Smooth muscle cell (in vitro differentiated cells): ENCODE measurements around the gene PGPEP1. TPM values are rescaled to one million over a fixed set of nuclear protein-coding genes. Genes with fewer than 3 reads are reported as not detected.

Experiments
- DNase-seq: peaks from one replicate; lab custom pipeline; 2025; ENCODE audit not compliant: unreplicated experiment; lab: John Stamatoyannopoulos, UW
- H2AFZ ChIP-seq: fragments of 200-600 bp; sonication (generic); 2 replicates; pipeline ENCODE4 v1.6.0; 2016; ENCODE audit warnings: antibody characterized with exemption, low read depth, mild to moderate bottlenecking
- H3F3A ChIP-seq: fragments of 200-600 bp; sonication (generic); 2 replicates; pipeline ENCODE4 v1.6.0; 2017; ENCODE audit warnings: antibody characterized with exemption, low read depth
- H3K27ac ChIP-seq: fragments of 200-600 bp; sonication (generic); 2 replicates; pipeline ENCODE4 v1.5.1; 2016; ENCODE audit warnings: low read depth, mild to moderate bottlenecking
- H3K27me3 ChIP-seq: fragments of 200-600 bp; sonication (generic); 2 replicates; pipeline ENCODE4 v1.6.1; 2016; ENCODE audit warnings: low read depth, mild to moderate bottlenecking
- H3K36me3 ChIP-seq: fragments of 200-600 bp; sonication (generic); 2 replicates; pipeline ENCODE4 v1.5.1; 2016; ENCODE audit warnings: low read depth
- H3K4me1 ChIP-seq: fragments of 200-600 bp; sonication (generic); 2 replicates; pipeline ENCODE4 v1.5.1; 2016; ENCODE audit warnings: low read depth
- H3K4me2 ChIP-seq: fragments of 200-600 bp; sonication (generic); 2 replicates; pipeline ENCODE4 v1.6.0; 2016; ENCODE audit warnings: mild to moderate bottlenecking
- H3K4me3 ChIP-seq: fragments of 200-600 bp; sonication (generic); 2 replicates; pipeline ENCODE4 v1.5.1; 2016; ENCODE audit warnings: mild to moderate bottlenecking
- H3K79me2 ChIP-seq: fragments of 200-600 bp; sonication (generic); 2 replicates; pipeline ENCODE4 v1.6.0; 2016; ENCODE audit warnings: low read depth, mild to moderate bottlenecking
- H3K9ac ChIP-seq: fragments of 200-600 bp; sonication (generic); 2 replicates; pipeline ENCODE4 v1.6.0; 2016; ENCODE audit warnings: low read depth
- H3K9me3 ChIP-seq: fragments of 200-600 bp; sonication (generic); replicated peaks from 2 replicates; pipeline ENCODE4 v1.5.1; 2016; ENCODE audit warnings: low read depth
- H4K20me1 ChIP-seq: fragments of 200-600 bp; sonication (generic); 2 replicates; pipeline ENCODE4 v1.6.0; 2016; ENCODE audit warnings: low read depth
- CTCF ChIP-seq: fragments of 200-600 bp; sonication (generic); IDR thresholded peaks from 2 replicates; pipeline ENCODE4 v1.5.1; 2017; ENCODE audit warnings: borderline replicate concordance, mild to moderate bottlenecking, antibody characterized with exemption; ENCODE audit not compliant: insufficient read depth, poor library complexity, severe bottlenecking
- WGBS: methylation state at CpG from one replicate; pipeline ENCODE4 v1.1.7; 2016; ENCODE audit warnings: low lambda C conversion rate; 5-methylcytosine and 5-hydroxymethylcytosine counted together
- polyA plus RNA-seq: library from polyadenylated mRNA; unstranded; fragments of >200 nt; fragmentation: Nextera tagmentation; extraction: Ambion mirVana; gene quantifications from 2 replicates; pipeline ENCODE4 v1.2.1, GENCODE V29; 2016
- total RNA-seq: library from RNA; depleted of rRNA; stranded (reverse); fragments of >200 nt; gene quantifications from 2 replicates; pipeline ENCODE4 v1.2.3, GENCODE V29; 2014

The PGPEP1 gene
- total and polyA plus RNA-seq, 2 experiments from 2014 or later, result 4.5 to 11.7 TPM

GRCh38 chr19:18326772-18327171 is 13.6 kb upstream of the PGPEP1 start:
- Histone ChIP-seq H3K9me3 (no peaks in the 10 kb centered on the region), H3K4me2 (no peak overlapping the region), H3K36me3 (no peaks in the 10 kb centered on the region), H4K20me1 (no peaks in the 10 kb centered on the region), H3K9ac (no peak overlapping the region), H3K27me3 (no peaks in the 10 kb centered on the region), H3K4me1 (peaks cover 20% of the 10 kb centered on the region), H3F3A (peaks cover 26% of the 10 kb centered on the region), H3K27ac (no peak overlapping the region), H3K4me3 (no peak overlapping the region), H3K79me2 (no peaks in the 10 kb centered on the region), H2AFZ (no peak overlapping the region)
- no peak for TF ChIP-seq CTCF
- WGBS, result 100% methylated on average over 5 of the region's 5 CpGs
- DNase-seq, result no peak

- WGBS, result 5% methylated on average over 9 of the region's 9 CpGs
- Histone ChIP-seq H3F3A (peaks cover 13% of the 10 kb centered on the region), H2AFZ (peak overlapping the region; percentile 65), H3K4me1 (peaks cover 11% of the 10 kb centered on the region), H3K79me2 (no peaks in the 10 kb centered on the region), H3K4me2 (peak overlapping the region; percentile 82), H3K27ac (peak overlapping the region; percentile 80), H3K9ac (peak overlapping the region; percentile 42), H3K27me3 (no peaks in the 10 kb centered on the region), H3K36me3 (no peaks in the 10 kb centered on the region), H4K20me1 (no peaks in the 10 kb centered on the region), H3K4me3 (peak overlapping the region; percentile 44), H3K9me3 (no peaks in the 10 kb centered on the region)
- TF ChIP-seq CTCF, result peak; percentile 77
- peak; percentile 54 for DNase-seq
Measured at GRCh38 chr19:18328340-18329034, 11.9 kb upstream of the PGPEP1 start.

- TF ChIP-seq CTCF, result no peak
- Histone ChIP-seq H3K4me2 (peak overlapping the region; percentile 82), H3K27me3 (no peaks in the 10 kb centered on the region), H3K27ac (peak overlapping the region; percentile 80), H4K20me1 (no peaks in the 10 kb centered on the region), H3K4me3 (peak overlapping the region; percentile 44), H3K79me2 (no peaks in the 10 kb centered on the region), H3K36me3 (no peaks in the 10 kb centered on the region), H2AFZ (peak overlapping the region; percentile 65), H3K4me1 (peaks cover 7% of the 10 kb centered on the region), H3F3A (peaks cover 8% of the 10 kb centered on the region), H3K9ac (peak overlapping the region; percentile 42), H3K9me3 (no peaks in the 10 kb centered on the region)
- DNase-seq, result no peak
- WGBS, result 81% methylated on average over 6 of the region's 6 CpGs
Measured at GRCh38 chr19:18329035-18329376, 11.4 kb upstream of the PGPEP1 start.

GRCh38 chr19:18330868-18331267 is 9.5 kb upstream of the PGPEP1 start:
- no peaks in the 10 kb centered on the region for H3K27me3 ChIP-seq
- H4K20me1 ChIP-seq, result no peaks in the 10 kb centered on the region
- no peaks in the 10 kb centered on the region for H3K9me3 ChIP-seq
- no peaks in the 10 kb centered on the region for H3K36me3 ChIP-seq
- 87% methylated on average over 9 of the region's 9 CpGs for WGBS
- DNase-seq, result no peak
- H3K4me3 ChIP-seq, result no peak overlapping the region
- no peak overlapping the region for H2AFZ ChIP-seq
- no peaks in the 10 kb centered on the region for H3K79me2 ChIP-seq
- H3K27ac ChIP-seq, result no peak overlapping the region
- no peak overlapping the region for H3K4me2 ChIP-seq
- H3F3A ChIP-seq, result peaks cover 3% of the 10 kb centered on the region
- H3K9ac ChIP-seq, result no peak overlapping the region
- peaks cover 7% of the 10 kb centered on the region for H3K4me1 ChIP-seq
- no peak for TF ChIP-seq CTCF
